ENCODE measurements around the gene ARFIP1.

The ARFIP1 gene

GRCh38 chr4:152779513-152780266 is at the start of gene ARFIP1, which contains the start of gene TIGD4:
TSS of gene ARFIP1 (plus strand) at chr4:152779954. CDS start at chr4:152829634, 49,680 bp downstream.
TSS of gene TIGD4 (minus strand) at chr4:152779730. CDS start at chr4:152771004, 8,726 bp downstream.
- in situ Hi-C loops (cut with MboI; ENCODE audit: low pct_unique_long_range_greater_than_20kb, low sequenced_read_pairs, unreplicated experiment) = no loop called here
- peak; percentile 92 for DNase-seq (ENCODE audit: low spot score)
- peak; percentile 49 for TF ChIP-seq CTCF (IDR thresholded peaks at IDR 0.05; ENCODE audit: extremely low read depth, insufficient read depth, missing control alignments)

- in situ Hi-C loops (cut with MboI; ENCODE audit: low pct_unique_long_range_greater_than_20kb, low sequenced_read_pairs, unreplicated experiment) = loop anchor here (10.0 kb wide), 1 partner anchor 87 kb away; no protein-coding TSS in a partner anchor
- DNase-seq (ENCODE audit: low spot score) = no peak
- no peak for TF ChIP-seq CTCF (IDR thresholded peaks at IDR 0.05; ENCODE audit: extremely low read depth, insufficient read depth, missing control alignments)
Measured at GRCh38 chr4:152731997-152732396, 47.8 kb upstream of the ARFIP1 start.

- TF ChIP-seq CTCF (IDR thresholded peaks at IDR 0.05; ENCODE audit: extremely low read depth, insufficient read depth, missing control alignments) = no peak
- in situ Hi-C loops (cut with MboI; ENCODE audit: low pct_unique_long_range_greater_than_20kb, low sequenced_read_pairs, unreplicated experiment) = loop anchor here (10.0 kb wide), 1 partner anchor 89 kb away; no protein-coding TSS in a partner anchor
- no peak for DNase-seq (ENCODE audit: low spot score)
Measured at GRCh38 chr4:152734015-152734698, 45.6 kb upstream of the ARFIP1 start.

- no peak for TF ChIP-seq CTCF (IDR thresholded peaks at IDR 0.05; ENCODE audit: extremely low read depth, insufficient read depth, missing control alignments)
- in situ Hi-C loops (cut with MboI; ENCODE audit: low pct_unique_long_range_greater_than_20kb, low sequenced_read_pairs, unreplicated experiment) = loop anchor here (10.0 kb wide), 1 partner anchor 90 kb away; no protein-coding TSS in a partner anchor
- DNase-seq (ENCODE audit: low spot score) = no peak
Measured at GRCh38 chr4:152734699-152735050, 45.1 kb upstream of the ARFIP1 start.

GRCh38 chr4:152735396-152735859 is 44.3 kb upstream of the ARFIP1 start:
- DNase-seq (ENCODE audit: low spot score) = peak; percentile 48
- in situ Hi-C loops (cut with MboI; ENCODE audit: low pct_unique_long_range_greater_than_20kb, low sequenced_read_pairs, unreplicated experiment) = loop anchor here (10.0 kb wide), 1 partner anchor 91 kb away; no protein-coding TSS in a partner anchor
- TF ChIP-seq CTCF (IDR thresholded peaks at IDR 0.05; ENCODE audit: extremely low read depth, insufficient read depth, missing control alignments) = peak; percentile 67

GRCh38 chr4:152735906-152736305 is 43.8 kb upstream of the ARFIP1 start:
- DNase-seq (ENCODE audit: low spot score) = no peak
- no peak for TF ChIP-seq CTCF (IDR thresholded peaks at IDR 0.05; ENCODE audit: extremely low read depth, insufficient read depth, missing control alignments)
- in situ Hi-C loops (cut with MboI; ENCODE audit: low pct_unique_long_range_greater_than_20kb, low sequenced_read_pairs, unreplicated experiment) = loop anchor here (10.0 kb wide), 1 partner anchor 91 kb away; no protein-coding TSS in a partner anchor

Measured in GM13977 (cell line).